Stimulated activated CD4-positive, alpha-beta T cell treated with anti-CD3 and anti-CD28 coated beads, Interleukin-1b, Interleukin-23, amount 100 ng/mL, for 1 hour (primary cell): ENCODE measurements around the gene DROSHA.

Experiments
- DNase-seq, 2 donors: peaks; one replicate each; pipeline ENCODE4 v3.0.0-alpha.2; 2020; ENCODE audit warnings: low read depth in 2 of 2

Gene DROSHA

DNA sequence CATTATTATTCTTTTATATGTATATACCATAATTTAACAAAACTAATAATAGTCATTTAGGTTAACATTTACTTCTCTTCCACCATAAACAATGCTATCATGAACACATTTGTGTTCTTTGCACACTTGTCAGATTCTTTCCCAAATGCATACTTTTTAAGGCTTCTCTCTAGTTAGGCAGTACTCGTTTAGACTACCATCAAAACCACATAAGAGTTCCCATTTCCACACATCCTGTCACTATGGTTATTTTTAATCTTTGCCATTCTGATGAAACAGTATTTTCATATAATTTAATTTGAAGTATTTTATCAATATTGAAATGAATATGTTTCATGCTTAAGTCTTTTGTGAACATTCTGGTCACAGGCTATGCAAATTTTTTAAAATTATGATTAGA is 15.1 kb downstream of the DROSHA start:
- no peak for DNase-seq

DNA sequence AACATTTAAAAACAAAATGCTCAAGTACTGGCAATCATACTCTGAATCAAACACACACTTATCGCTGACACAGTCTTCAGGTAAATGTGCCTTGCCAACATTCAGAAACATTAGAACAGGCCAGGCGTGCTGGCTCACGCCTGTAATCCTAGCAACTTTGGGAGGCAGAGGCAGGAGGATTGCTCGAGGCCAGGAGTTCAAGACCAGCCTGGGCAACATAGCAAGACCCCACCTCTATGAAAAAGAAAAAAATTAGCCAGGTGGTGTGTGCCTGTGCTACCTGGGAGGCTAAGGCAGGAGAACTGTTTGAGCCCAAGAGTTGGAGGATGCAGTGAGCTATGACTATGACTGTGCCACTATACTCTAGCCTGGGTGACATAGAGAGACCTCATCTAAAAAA is 20.6 kb downstream of the DROSHA start:
- DNase-seq = no peak

- no peak for DNase-seq
Observed at GRCh38 chr5:31504529-31504928, 27.4 kb downstream of the DROSHA start.

GRCh38 chr5:31502506-31502905 is 29.4 kb downstream of the DROSHA start:
- no peak for DNase-seq

GRCh38 chr5:31500256-31500655 is 31.6 kb downstream of the DROSHA start:
- DNase-seq = no peak

GRCh38 chr5:31496891-31497290 is 35.0 kb downstream of the DROSHA start:
- no peak for DNase-seq

DNA sequence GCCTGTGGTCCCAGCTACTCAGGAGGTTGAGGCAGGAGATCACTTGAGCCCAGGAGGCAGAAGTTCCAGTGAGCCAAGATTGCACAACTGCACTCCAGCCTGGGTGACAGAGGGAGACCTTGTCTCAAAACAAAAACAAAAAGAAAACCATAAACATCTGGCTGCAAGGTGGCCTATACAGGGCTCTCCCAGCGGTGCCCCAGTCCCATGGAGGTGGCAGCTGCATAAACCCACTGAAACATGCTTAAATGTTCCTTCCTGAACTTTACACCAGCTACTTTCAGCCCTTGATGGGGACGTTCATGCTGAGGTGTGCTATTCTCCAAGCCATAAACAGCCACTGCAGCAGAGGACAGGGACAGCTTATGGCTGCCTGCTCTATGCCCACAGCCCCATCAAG is 35.6 kb downstream of the DROSHA start:
- DNase-seq = no peak

GRCh38 chr5:31495336-31495735 is 36.6 kb downstream of the DROSHA start:
- no peak for DNase-seq

DNA sequence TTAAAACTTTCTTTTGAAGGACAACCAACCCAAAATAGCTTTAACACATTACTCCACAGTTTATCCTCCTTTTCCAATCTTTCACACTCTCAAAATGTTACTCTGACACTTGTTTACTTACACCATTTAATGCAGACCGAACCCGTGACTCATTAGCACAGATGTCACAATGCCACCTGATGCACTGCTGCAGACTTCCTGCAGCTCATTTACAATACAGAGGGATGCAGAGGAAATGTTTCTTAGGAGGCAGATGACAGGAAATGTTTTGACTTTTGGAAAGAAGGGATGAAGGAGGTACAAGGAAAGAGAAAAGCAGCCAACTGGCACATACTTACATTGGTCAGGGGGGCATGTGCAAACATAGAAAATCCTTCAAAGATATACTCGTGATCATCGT is 39.0 kb downstream of the DROSHA start:
- no peak for DNase-seq

DNA sequence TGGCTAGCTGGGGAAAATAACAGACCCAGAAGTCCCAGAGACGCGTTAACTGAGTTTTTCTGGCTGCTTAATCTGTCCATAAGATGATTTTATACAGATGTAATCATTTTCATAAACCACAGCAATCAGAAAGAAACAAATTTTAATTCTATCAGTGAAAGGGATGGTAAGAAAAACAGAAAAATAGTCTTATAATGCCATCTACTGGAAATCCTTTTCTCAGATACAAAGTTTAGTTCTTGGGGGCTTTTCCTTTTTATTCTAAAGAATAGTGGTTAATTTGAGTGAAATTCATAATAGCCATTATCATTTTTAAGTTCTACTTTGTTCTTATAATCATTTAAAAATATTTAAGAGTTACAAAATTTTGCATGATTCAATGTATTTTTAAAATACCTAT is 44.4 kb downstream of the DROSHA start:
- DNase-seq = no peak

GRCh38 chr5:31486441-31486840 is 45.5 kb downstream of the DROSHA start:
- no peak for DNase-seq

DNA sequence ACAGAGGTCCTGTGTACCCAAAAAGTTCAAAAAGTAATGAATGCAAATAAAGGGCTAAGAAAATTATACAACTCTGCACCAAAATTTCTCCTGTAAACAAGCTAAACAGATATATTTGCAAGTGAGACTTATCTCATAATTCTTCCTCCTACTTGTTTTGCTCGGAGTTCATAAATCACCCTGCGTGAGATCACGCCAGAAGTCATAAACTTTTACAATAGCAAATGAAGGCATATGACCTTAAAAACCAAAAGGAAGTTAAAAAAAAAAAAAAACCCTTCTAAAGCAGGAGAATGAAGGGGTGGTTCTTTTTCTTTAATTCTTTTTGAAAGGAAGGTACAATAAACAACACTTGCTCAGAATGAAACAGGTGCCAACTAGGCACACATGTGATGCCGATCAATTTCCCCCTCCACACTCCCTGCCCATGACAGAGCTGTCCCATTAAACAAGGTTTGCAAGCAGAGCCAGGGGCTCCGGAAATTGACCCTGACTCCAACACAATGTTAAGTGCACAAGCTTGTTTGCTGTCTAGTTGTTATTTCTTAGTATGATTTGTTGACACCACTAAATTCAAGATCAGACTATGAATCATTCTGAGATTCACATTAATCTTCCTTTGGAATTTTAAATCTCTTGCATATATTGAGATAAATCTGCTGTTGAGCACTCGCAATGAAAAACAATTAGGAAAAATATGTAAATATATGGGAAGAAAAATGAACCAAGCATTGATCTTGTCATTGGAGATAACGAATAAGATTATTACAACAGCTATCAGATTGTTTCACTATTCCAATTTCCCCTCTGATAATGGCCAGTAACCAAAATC is 46.3 kb downstream of the DROSHA start:
- DNase-seq = no peak

DNA sequence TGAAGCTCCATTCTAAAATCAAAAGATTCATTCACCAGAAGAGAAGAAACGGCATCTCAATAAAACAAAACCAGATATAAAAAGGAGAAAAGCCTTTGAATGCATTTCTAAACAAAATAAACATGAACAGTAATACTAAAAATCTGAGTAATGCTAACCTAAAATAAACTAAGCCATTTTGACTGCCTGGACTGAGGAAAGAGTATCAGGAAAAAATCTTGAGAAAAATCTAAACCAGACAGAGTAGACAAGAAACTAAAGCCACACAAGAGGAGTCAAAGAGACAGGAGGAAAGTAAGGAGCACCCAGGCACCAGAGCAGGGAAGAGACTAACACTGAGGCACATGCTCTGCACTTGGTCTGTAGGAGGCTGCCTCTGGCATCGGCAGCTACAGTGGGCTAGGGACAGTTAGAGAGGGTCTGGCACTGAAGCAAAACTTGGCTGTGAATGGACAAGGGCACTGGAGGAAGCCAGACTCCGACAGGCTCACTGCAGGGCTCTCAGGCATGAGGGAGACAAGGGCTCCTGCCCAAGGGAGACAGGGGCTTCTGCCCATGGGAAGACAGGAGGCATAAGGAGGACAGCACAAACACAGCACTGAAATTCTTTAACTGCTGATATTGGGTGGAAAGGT is 50.2 kb downstream of the DROSHA start:
- DNase-seq = no peak

DNA sequence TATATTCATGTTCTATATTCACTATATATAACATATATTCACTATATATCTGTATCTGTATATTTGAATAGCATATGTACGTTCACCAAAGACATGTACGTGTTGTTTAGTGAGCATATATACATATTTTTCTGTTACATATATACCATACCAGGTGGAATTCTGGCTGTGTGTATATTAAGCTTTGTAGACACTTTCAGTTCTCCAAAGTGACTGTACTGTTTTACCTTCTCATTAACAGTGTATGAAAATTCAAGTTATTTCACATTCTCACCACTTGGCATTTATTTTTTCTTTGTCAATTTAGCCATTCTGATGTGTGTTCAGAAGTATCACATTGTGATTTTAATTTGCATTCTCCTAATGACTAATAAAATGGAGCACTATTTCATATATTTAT is 52.2 kb downstream of the DROSHA start:
- no peak for DNase-seq

GRCh38 chr5:31478901-31479300 is 53.0 kb downstream of the DROSHA start:
- no peak for DNase-seq

GRCh38 chr5:31477971-31478370 is 53.9 kb downstream of the DROSHA start:
- DNase-seq = no peak

DNA sequence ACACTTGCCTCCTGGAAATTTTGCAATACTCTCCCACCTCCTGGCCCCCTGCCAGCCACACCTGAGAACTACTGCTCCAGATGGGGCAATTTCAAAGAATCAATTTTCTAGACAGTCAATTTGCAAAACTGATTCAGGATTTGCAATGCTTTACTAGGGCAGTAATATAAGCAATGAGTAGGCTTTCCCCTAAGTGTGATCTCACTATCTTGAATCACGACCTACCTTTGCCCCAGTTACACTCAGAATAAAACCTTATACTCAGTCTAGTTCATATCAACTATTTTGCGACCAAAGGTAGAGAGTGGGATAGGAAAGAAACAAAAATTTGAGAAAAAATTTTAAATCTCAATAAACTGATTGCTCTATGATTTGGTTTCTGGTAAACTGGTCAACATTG is 54.4 kb downstream of the DROSHA start:
- no peak for DNase-seq

- DNase-seq = no peak
Observed at GRCh38 chr5:31476738-31477141, 55.2 kb downstream of the DROSHA start.

GRCh38 chr5:31471916-31472315 is 60.0 kb downstream of the DROSHA start:
- no peak for DNase-seq

DNA sequence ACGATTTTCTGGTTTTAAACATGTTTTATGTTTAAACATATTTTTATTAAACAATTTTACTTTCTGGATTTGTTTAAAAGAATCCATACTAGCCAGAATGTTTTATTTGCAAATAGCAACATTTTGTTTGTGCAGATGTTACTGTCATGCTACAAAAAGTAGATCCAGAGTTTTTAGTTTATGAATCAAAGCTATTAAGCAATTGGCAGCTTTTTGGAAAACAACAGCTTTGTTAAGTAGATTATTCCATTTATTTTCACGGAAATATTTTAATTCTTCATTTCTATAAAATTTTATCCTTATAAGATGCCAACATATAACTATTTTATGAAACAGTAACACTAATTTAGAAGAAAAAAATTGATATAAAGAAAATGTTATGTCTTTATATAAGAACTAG is 60.9 kb downstream of the DROSHA start:
- no peak for DNase-seq

DNA sequence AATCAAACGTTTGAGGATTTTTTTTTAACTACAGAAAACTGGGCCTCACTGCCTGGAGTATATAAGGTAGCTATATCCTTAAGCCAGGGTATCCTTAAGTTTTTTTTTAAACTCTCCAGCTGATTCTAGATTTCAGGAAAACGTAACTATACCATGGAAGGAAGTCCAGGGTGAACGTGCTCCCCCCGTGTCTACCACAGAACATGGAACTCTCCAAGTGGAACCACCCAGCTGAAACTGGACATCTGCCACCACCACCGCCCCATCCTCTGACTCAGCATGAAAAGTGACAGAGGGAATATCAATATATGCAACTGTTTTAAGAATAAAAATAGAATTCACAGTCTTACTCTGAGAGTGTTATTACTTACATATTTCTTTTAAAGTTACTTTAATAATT is 61.3 kb downstream of the DROSHA start:
- no peak for DNase-seq

DNA sequence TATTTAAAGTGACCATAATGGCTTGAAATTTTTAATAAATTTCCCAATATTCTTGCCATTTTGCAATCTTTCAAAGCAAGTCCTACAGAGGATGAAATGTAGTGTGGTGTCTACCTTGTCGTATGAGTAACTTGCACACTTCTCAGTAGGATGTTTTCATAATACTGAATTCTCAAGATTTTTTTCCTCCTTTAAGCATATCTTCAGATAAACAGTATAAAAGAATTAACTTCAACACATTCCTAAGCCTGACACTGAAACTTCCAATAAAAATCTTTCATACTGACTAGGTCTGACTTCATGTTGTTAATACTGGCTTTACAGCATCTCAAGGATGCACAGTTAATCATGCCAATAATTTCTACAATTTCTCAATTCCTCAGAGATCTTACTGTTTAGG is 62.0 kb downstream of the DROSHA start:
- no peak for DNase-seq

- no peak for DNase-seq
Observed at GRCh38 chr5:31469466-31469865, 62.4 kb downstream of the DROSHA start.

GRCh38 chr5:31465291-31465690 is 66.6 kb downstream of the DROSHA start:
- DNase-seq = no peak
